SH-SY5Y (cell line): ENCODE measurements around the gene KCTD1.

Experiments used
- GATA2 ChIP-seq: IDR thresholded peaks from 2 replicates; pipeline ENCODE4 v1.6.1; 2011; ENCODE audit warnings: mild to moderate bottlenecking, low read depth, low read length
- GATA3 ChIP-seq: IDR thresholded peaks from 2 replicates; pipeline ENCODE4 v1.6.1; 2011; ENCODE audit warnings: low read depth, mild to moderate bottlenecking, low read length, moderate library complexity

Gene KCTD1

GRCh38 chr18:26538524-26538923, 9.8 kb downstream of the KCTD1 start:
- no peak for TF ChIP-seq GATA2
- no peak for TF ChIP-seq GATA3

GRCh38 chr18:26536664-26537063, 11.7 kb downstream of the KCTD1 start:
- TF ChIP-seq GATA2 (no peak), GATA3 (no peak)

GRCh38 chr18:26536032-26536431, 12.3 kb downstream of the KCTD1 start:
- no peak for TF ChIP-seq GATA3
- no peak for TF ChIP-seq GATA2

GRCh38 chr18:26535630-26536029, 12.7 kb downstream of the KCTD1 start:
- no peak for TF ChIP-seq GATA3
- no peak for TF ChIP-seq GATA2

GRCh38 chr18:26532367-26533340, 15.7 kb downstream of the KCTD1 start:
- TF ChIP-seq GATA2 (no peak), GATA3 (no peak)

GRCh38 chr18:26531605-26532298, 16.6 kb downstream of the KCTD1 start:
- TF ChIP-seq GATA2 (no peak), GATA3 (no peak)

GRCh38 chr18:26526966-26527234, 21.5 kb downstream of the KCTD1 start:
- TF ChIP-seq GATA3 = no peak
- TF ChIP-seq GATA2 = no peak

- TF ChIP-seq GATA3 = no peak
- no peak for TF ChIP-seq GATA2
Measured at GRCh38 chr18:26526128-26526965, 22.0 kb downstream of the KCTD1 start.

- TF ChIP-seq GATA2 (no peak), GATA3 (no peak)
Measured at GRCh38 chr18:26524504-26525351, 23.6 kb downstream of the KCTD1 start.

- TF ChIP-seq GATA2 (no peak), GATA3 (no peak)
Measured at GRCh38 chr18:26524002-26524401, 24.4 kb downstream of the KCTD1 start.

GRCh38 chr18:26521617-26522016, 26.7 kb downstream of the KCTD1 start:
- TF ChIP-seq GATA2 = no peak
- no peak for TF ChIP-seq GATA3

- no peak for TF ChIP-seq GATA2
- TF ChIP-seq GATA3 = no peak
Measured at GRCh38 chr18:26520974-26521373, 27.4 kb downstream of the KCTD1 start.

GRCh38 chr18:26519114-26519513, 29.2 kb downstream of the KCTD1 start:
- no peak for TF ChIP-seq GATA2
- TF ChIP-seq GATA3 = no peak

GRCh38 chr18:26516964-26517363, 31.4 kb downstream of the KCTD1 start:
- no peak for TF ChIP-seq GATA3
- no peak for TF ChIP-seq GATA2
